Measurements from ENCODE around the gene TNFAIP6.

The TNFAIP6 gene

GRCh38 chr2:151350579-151351195, 6.7 kb upstream of the TNFAIP6 start:
- ATAC-seq, result peak; percentile 51

GRCh38 chr2:151353995-151354394, 3.4 kb upstream of the TNFAIP6 start:
- ATAC-seq, result no peak
- TF ChIP-seq ZNF565 (CRISPR knock-in tag; conservative IDR thresholded peaks at IDR 0.05; ENCODE audit: low read depth) (no peak), ZFP3 (CRISPR knock-in tag; IDR thresholded peaks at IDR 0.05) (no peak)

More at GRCh38 chr2:151350579-151351195, 6.7 kb upstream of the TNFAIP6 start:
- TF ChIP-seq OSR1 (CRISPR knock-in tag; IDR thresholded peaks at IDR 0.05), result no peak
- TF ChIP-seq RARB (CRISPR knock-in tag; IDR thresholded peaks at IDR 0.05), result no peak
- no peak for TF ChIP-seq POU6F1 (CRISPR knock-in tag; IDR thresholded peaks at IDR 0.05; ENCODE audit: borderline replicate concordance, low read depth)
- no peak for TF ChIP-seq ZNF8 (CRISPR knock-in tag; IDR thresholded peaks at IDR 0.05)
- no peak for TF ChIP-seq ZC3H10 (CRISPR knock-in tag; IDR thresholded peaks at IDR 0.05)
- no peak for TF ChIP-seq BACH2 (CRISPR knock-in tag; IDR thresholded peaks at IDR 0.05; ENCODE audit: borderline replicate concordance)
- TF ChIP-seq ISL1 (CRISPR knock-in tag; IDR thresholded peaks at IDR 0.05), result no peak
- no peak for TF ChIP-seq CSRNP3 (CRISPR knock-in tag; IDR thresholded peaks at IDR 0.05)
- TF ChIP-seq ESRRG (CRISPR knock-in tag; IDR thresholded peaks at IDR 0.05), result no peak
- no peak for TF ChIP-seq TOX (CRISPR knock-in tag; IDR thresholded peaks at IDR 0.05; ENCODE audit: borderline replicate concordance)
- TF ChIP-seq, protein P1, sequence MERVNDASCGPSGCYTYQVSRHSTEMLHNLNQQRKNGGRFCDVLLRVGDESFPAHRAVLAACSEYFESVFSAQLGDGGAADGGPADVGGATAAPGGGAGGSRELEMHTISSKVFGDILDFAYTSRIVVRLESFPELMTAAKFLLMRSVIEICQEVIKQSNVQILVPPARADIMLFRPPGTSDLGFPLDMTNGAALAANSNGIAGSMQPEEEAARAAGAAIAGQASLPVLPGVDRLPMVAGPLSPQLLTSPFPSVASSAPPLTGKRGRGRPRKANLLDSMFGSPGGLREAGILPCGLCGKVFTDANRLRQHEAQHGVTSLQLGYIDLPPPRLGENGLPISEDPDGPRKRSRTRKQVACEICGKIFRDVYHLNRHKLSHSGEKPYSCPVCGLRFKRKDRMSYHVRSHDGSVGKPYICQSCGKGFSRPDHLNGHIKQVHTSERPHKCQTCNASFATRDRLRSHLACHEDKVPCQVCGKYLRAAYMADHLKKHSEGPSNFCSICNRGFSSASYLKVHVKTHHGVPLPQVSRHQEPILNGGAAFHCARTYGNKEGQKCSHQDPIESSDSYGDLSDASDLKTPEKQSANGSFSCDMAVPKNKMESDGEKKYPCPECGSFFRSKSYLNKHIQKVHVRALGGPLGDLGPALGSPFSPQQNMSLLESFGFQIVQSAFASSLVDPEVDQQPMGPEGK (CRISPR knock-in tag; IDR thresholded peaks at IDR 0.05; ENCODE audit: borderline replicate concordance), result no peak
- no peak for TF ChIP-seq ARNTL (CRISPR knock-in tag; IDR thresholded peaks at IDR 0.05; ENCODE audit: borderline replicate concordance, low read depth)
- TF ChIP-seq, protein P2, sequence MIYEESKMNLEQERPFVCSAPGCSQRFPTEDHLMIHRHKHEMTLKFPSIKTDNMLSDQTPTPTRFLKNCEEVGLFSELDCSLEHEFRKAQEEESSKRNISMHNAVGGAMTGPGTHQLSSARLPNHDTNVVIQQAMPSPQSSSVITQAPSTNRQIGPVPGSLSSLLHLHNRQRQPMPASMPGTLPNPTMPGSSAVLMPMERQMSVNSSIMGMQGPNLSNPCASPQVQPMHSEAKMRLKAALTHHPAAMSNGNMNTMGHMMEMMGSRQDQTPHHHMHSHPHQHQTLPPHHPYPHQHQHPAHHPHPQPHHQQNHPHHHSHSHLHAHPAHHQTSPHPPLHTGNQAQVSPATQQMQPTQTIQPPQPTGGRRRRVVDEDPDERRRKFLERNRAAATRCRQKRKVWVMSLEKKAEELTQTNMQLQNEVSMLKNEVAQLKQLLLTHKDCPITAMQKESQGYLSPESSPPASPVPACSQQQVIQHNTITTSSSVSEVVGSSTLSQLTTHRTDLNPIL (CRISPR knock-in tag; IDR thresholded peaks at IDR 0.05; ENCODE audit: low read depth), result no peak
- no peak for TF ChIP-seq GLIS3 (CRISPR knock-in tag; IDR thresholded peaks at IDR 0.05)
- no peak for TF ChIP-seq ZNF70 (CRISPR knock-in tag; IDR thresholded peaks at IDR 0.05)
- TF ChIP-seq, protein P3, sequence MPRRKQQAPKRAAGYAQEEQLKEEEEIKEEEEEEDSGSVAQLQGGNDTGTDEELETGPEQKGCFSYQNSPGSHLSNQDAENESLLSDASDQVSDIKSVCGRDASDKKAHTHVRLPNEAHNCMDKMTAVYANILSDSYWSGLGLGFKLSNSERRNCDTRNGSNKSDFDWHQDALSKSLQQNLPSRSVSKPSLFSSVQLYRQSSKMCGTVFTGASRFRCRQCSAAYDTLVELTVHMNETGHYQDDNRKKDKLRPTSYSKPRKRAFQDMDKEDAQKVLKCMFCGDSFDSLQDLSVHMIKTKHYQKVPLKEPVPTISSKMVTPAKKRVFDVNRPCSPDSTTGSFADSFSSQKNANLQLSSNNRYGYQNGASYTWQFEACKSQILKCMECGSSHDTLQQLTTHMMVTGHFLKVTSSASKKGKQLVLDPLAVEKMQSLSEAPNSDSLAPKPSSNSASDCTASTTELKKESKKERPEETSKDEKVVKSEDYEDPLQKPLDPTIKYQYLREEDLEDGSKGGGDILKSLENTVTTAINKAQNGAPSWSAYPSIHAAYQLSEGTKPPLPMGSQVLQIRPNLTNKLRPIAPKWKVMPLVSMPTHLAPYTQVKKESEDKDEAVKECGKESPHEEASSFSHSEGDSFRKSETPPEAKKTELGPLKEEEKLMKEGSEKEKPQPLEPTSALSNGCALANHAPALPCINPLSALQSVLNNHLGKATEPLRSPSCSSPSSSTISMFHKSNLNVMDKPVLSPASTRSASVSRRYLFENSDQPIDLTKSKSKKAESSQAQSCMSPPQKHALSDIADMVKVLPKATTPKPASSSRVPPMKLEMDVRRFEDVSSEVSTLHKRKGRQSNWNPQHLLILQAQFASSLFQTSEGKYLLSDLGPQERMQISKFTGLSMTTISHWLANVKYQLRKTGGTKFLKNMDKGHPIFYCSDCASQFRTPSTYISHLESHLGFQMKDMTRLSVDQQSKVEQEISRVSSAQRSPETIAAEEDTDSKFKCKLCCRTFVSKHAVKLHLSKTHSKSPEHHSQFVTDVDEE (CRISPR knock-in tag; IDR thresholded peaks at IDR 0.05), result no peak
- no peak for TF ChIP-seq ZNF565 (CRISPR knock-in tag; conservative IDR thresholded peaks at IDR 0.05; ENCODE audit: low read depth)
- no peak for TF ChIP-seq CSDC2 (CRISPR knock-in tag; IDR thresholded peaks at IDR 0.05)
- no peak for TF ChIP-seq ZFP30 (CRISPR knock-in tag; IDR thresholded peaks at IDR 0.05)
- TF ChIP-seq SNAI2 (CRISPR knock-in tag; IDR thresholded peaks at IDR 0.05), result no peak

- no peak for ATAC-seq
- TF ChIP-seq ZNF565 (CRISPR knock-in tag; conservative IDR thresholded peaks at IDR 0.05; ENCODE audit: low read depth), result no peak
- no peak for TF ChIP-seq CSDC2 (CRISPR knock-in tag; IDR thresholded peaks at IDR 0.05)
Measured at GRCh38 chr2:151354807-151355206, 2.6 kb upstream of the TNFAIP6 start.
